Activated T-cell treated with anti-CD3 and anti-CD28 coated beads, Interleukin-2, amount 50 U/mL, for 1 hour (primary cell): Measurements from ENCODE around the gene SDR39U1.
A peak's percentile ranks its signal among the peaks of the same experiment; 100 is the strongest.
"Not testable (repeated sequence)": the region's sequence is repeated elsewhere in the genome, so short reads cannot be mapped to it uniquely, and the experiment has no call there.

ENCODE experiments used
- DNase-seq: peaks from one replicate; pipeline ENCODE4 v3.0.0-alpha.2; 2020

The SDR39U1 gene

DNA sequence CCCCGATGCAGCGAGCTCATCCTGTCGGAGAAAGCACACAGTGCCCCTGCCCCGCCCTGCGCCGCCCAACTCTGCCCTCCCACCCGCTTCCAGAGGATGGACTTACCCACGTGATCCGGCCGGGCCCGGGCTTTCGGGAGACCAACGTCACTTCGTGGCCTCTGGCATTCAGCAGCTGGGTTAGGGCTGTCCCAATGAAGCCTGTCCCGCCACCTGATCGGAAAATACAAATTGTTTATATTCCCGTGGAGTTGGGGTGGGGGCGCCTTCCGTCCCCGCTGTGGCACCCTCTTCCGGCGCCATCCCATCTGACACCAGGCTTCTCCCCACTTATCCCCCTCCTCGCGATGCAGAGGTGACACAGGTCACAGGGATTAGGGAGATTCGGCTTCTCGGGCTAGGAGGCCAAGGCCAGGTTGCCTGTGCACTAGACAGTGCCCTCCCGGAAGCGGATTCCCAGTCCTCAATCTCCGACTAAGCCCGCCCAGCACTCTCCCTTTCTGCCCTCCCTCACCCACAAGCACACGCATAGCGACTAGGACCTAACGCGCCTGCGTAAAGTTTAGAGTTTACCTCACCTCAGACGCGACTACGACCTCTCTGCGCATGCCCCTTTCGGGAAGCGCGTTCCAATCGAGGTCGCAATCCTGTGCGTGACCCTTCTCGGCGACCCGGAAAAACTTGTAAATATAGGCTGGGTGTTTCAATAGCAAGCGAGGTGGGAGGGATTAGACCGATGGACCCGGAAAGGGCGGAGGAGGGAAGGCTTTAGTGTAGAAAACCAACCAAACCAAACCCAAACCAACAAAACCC, at the start of gene SDR39U1:
Gene SDR39U1 (minus strand): TSS at position 537 of the 813 bp plus-strand sequence. CDS start 7 bp downstream, at position 530.
- DNase-seq, result peak; percentile 90

- DNase-seq, result not testable (repeated sequence)
These were observed 49.2 kb upstream of the SDR39U1 start for GRCh38 chr14:24491586-24492408.

GRCh38 chr14:24483604-24484252, 41.2 kb upstream of the SDR39U1 start:
- no peak for DNase-seq

- not testable (repeated sequence) for DNase-seq
These were observed 40.2 kb upstream of the SDR39U1 start for GRCh38 chr14:24482699-24483303.

DNA sequence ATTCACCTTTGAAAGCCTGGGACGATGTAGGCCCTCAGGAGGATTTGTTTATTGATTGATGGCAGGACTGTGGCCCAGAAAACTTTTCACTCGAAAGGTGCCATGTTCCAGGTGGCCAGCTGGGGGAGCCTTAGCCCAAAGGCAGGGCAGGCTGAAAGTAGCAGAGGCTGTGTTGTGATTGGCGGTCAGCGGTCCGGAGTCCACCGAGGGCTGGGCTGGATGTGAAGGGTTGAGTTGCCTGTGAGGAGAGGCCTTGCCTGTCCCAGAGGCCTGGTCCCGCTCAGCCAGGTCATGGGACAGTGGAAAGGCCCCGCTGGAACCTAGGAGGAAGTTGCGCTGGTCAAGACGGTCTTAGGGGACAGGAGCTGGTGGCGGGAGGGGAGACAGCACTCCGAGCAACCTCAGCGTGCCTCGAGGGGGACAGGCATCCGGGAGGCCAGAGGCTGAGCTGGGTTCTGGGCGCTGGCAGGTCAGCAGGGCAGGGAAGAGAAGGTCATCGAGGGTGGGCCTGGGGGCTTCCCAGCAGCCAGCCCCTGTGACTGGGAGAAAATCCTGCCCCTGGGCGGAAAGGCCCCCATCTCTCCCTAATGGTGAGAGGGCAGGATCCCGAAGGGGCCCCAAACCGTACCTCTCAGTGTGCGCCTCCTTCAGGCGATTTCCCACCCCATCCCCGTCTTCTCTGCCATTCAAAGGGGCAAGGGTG, 39.2 kb upstream of the SDR39U1 start:
- DNase-seq, result peak; percentile 39

GRCh38 chr14:24479999-24480398, 37.4 kb upstream of the SDR39U1 start:
- not testable (repeated sequence) for DNase-seq

GRCh38 chr14:24475261-24475660, 32.7 kb upstream of the SDR39U1 start:
- no peak for DNase-seq

GRCh38 chr14:24473211-24473610, 30.6 kb upstream of the SDR39U1 start:
- DNase-seq, result no peak

- DNase-seq, result not testable (repeated sequence)
These were observed 27.9 kb upstream of the SDR39U1 start for GRCh38 chr14:24470450-24470849.

DNA sequence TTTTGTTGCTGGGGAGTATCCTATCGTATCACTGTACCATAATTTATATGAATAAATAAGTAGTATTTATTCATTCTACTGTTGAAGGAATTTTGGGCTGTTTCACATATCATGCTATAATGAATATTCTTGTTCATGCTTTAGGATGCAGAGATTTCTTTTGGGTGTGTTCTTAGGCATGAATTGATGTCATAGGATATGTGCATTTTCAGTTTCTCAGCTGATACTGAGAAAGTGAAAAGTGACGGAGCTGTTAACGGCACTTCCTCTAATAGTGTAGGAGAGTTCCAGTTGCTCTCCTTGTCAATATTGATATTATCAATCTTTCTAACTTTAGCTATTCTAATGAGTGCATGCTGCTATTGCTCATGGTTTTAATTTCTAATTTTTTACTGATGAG, 23.2 kb upstream of the SDR39U1 start:
- DNase-seq, result no peak

GRCh38 chr14:24465368-24465767, 22.8 kb upstream of the SDR39U1 start:
- DNase-seq, result no peak

DNA sequence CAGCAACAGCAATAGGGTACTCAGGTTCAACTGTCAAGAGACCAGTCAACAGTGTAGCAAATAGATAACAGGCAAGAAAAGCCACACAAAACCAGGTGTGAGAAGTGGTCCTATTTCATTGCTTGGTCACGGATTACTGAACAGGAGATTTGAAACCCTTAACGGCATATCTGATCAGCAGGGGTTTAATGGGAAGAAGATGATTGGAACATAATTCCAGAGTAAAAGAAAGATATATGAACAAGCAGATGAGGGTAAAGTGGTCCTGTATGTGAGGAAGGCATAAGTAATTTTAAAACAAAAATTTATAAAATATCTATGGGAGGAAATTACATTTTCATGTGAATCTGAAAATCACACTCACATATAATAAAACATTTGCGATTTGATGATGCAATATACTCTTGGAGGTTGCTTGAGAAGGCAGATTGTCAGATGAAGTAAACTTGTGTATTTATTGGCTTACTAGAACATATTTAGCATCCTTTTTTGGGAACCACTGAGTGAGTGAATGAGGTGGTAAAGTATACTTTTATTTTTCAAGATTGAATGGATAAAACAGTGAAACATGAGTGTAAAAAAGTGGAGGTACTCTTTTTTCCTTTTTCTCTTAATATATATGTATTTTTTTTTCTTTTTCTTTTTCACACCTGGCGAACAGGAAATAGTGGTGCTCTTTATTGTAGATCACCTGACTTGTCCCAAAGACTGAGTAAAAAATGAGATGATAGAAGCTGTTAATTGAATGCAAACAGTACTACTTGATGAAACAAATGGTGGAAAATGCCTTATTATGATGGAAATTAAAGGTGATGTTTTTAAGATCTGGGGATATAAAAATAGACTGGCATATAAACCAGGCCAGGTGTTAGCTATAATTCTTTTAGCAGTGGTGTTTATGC, 21.6 kb upstream of the SDR39U1 start:
- no peak for DNase-seq

DNA sequence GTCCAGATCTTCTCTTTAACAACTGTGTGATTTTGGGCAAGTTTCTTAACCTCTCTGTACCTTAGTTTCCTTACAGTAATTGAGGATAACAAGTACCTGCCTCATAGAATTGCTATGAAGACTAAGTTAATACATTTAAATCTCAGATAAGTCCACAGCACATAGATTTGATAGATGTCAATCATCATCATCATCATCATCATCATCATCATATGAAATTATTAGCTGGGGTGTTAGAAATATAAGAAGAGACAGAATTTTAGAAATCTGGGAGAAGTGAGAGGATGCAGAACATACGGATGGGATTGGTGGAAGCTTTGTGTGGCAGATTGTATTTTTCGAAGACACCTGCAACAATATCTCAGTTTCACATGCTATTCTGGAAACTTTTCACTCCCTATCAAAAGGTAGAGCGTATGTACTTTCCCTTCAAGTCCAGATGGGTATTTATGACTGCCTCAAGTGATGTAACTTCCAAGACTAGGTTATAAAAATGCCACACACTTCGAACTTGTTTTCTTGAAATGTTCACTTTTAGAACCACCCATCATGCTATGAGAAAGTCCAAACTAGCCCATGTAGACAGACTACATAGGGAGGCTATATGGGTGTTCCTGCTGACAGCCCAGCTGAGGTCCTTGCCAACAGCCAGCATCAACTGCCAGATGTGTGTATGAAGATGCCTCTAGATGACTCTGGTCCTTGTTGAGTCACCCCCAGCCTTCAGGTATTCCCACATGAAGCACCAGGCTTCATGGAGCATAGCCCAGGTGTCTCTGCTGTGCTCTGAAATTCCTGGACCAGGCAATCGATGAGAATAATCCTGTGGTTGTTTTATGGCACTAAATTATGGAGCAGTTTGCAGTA, 20.7 kb upstream of the SDR39U1 start:
- DNase-seq, result no peak

DNA sequence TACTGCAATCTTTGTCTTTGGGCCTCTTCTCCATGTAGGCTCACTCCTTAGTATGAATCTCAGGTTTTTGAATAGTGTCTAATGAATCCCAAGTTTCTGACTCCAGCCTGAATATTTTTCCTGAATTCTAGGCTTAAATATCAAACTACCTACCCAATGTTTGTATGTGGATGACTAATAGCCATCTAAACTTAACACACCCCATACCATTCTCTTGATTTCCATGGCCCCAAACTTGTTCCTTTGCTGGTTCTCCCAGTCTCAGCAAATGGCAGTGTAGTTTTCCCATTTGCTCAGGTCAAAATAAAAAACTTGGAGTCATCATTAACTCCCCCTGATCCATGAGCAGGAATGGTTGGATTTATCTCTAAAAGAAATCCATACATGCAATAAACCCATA, 18.8 kb upstream of the SDR39U1 start:
- DNase-seq, result no peak

GRCh38 chr14:24459331-24459730, 16.8 kb upstream of the SDR39U1 start:
- no peak for DNase-seq

- DNase-seq, result no peak
These were observed 16.2 kb upstream of the SDR39U1 start for GRCh38 chr14:24458736-24459135.

DNA sequence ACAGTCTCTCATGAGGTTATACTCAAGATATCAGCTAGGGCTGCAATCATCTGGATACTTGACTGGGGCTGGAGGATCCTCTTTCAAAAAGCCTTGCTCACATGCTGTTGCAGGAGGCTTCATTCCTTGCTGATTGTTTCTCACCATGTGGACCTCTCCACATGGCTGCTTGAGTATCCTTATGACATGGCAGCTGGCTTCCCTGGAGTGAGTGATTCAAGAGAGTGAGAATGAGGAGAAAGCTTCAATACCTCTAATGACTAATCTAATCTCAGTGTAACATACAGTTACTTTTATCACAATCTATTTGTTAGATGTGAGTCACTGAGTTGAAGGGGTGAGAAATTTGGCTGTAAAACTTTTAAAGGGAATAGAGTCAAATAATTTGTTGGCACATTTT, 14.4 kb upstream of the SDR39U1 start:
- no peak for DNase-seq

DNA sequence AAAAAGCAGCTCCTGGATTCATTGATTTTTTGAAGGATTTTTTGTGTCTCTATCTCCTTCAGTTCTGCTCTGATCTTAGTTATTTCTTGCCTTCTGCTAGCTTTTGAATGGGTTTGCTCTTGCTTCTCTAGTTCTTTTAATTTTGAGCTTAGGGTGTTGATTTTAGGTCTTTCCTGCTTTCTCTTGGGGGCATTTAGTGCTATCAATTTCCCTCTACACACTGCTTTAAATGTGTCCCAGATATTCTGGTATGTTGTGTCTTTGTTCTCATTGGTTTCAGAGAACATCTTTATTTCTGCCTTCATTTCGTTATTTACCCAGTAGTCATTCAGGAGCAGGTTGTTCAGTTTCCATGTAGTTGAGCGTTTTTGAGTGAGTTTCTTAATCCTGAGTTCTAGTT, 8.3 kb upstream of the SDR39U1 start:
- not testable (repeated sequence) for DNase-seq

DNA sequence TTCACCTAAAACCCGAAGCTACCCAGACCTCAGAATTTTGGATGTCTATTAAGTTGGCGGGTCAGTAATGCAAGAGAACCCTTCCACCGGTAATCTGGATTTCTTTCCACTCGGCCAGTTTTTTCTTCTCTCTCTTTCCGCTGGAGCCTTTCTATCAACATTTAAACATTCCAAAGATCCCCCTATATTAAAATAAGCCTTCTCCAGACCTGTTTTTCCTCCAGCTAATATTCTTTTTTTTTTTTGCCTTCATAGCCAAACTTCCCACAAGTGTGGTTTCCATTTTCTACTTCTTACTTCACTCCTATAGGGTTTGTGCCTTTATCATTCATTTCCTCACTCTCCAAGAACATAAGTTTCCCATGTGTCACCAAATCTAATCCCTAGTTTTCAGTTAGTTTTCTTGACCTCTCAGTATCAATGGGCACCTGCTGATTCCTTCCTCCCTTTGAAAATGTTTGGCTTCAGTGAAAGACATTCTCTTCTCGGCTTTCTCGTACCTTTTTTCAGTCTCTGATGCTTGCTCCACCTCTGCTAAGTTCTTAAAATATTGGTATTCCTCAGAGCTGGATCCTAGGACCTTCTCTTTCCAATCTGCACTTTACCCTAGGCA, 583 bp upstream of the SDR39U1 start:
- DNase-seq, result no peak

GRCh38 chr14:24441904-24442239, 704 bp downstream of the SDR39U1 start:
- no peak for DNase-seq
